Erythroblast (primary cell): ENCODE results near the gene FRMPD2.

Source experiments
- GATA1 ChIP-seq: IDR thresholded peaks from 2 replicates; pipeline ENCODE4 v1.6.1; 2011; ENCODE audit warnings: low read depth, mild to moderate bottlenecking, control low read depth, low read length, moderate library complexity
- POLR2A ChIP-seq: IDR thresholded peaks from 2 replicates; pipeline ENCODE4 v1.6.1; 2011; ENCODE audit warnings: mild to moderate bottlenecking, low read length

- TF ChIP-seq POLR2A = no peak
- no peak for TF ChIP-seq GATA1
Measured at GRCh38 chr10:48233559-48234005, 40.9 kb downstream of the FRMPD2 start.
